ENCODE measurements around the gene RNASE11. TPM values are rescaled to one million over a fixed set of nuclear protein-coding genes. Genes with fewer than 3 reads are reported as not detected.

The RNASE11 gene
- total and polyA plus RNA-seq, 9 of the 15 experiments (the other 6 are each of a cell fraction or from before 2014, with no cell fraction given), result 0.16 to 0.29 (median 0.22) TPM; not detected in 6

- POLR2A ChIA-PET, result no interaction called here
- no peak overlapping the region for H3K4me2 ChIP-seq (ENCODE audit: insufficient read depth, low read length)
Observed at GRCh38 chr14:20553024-20553423, 34.8 kb downstream of the RNASE11 start.

GRCh38 chr14:20551606-20552005, 36.2 kb downstream of the RNASE11 start:
- TF ChIP-seq SNRNP70 (optimal IDR thresholded peaks at IDR 0.05; ENCODE audit: low read depth, low read length) (no peak), HLTF (IDR thresholded peaks at IDR 0.05) (no peak), ZNF197 (CRISPR knock-in tag; IDR thresholded peaks at IDR 0.05; ENCODE audit: low read depth) (no peak), ETV6 (IDR thresholded peaks at IDR 0.05; ENCODE audit: borderline replicate concordance in 1 of 2, low read depth in 2 of 2, low read length in 1 of 2) (no peak), ETV6 (CRISPR knock-in tag; IDR thresholded peaks at IDR 0.05; ENCODE audit: borderline replicate concordance) (no peak), SOX6 (IDR thresholded peaks at IDR 0.05) (no peak), PREB (CRISPR knock-in tag; IDR thresholded peaks at IDR 0.05) (no peak), TFAP4 (CRISPR knock-in tag; IDR thresholded peaks at IDR 0.05; ENCODE audit: borderline replicate concordance) (no peak), ATF4 (CRISPR knock-in tag; IDR thresholded peaks at IDR 0.05) (no peak), CREM (IDR thresholded peaks at IDR 0.05; ENCODE audit: low read depth) (no peak), BCOR (IDR thresholded peaks at IDR 0.05) (no peak), GABPA (tag; conservative IDR thresholded peaks at IDR 0.05; ENCODE audit: low read depth) (no peak)
- H3K27ac ChIP-seq (ENCODE audit: extremely low read depth, low read depth, low read length), result no peak overlapping the region
- no peaks in the 10 kb centered on the region for H3K9me1 ChIP-seq (ENCODE audit: control insufficient read depth, insufficient read depth, low read length)
- H3K36me3 ChIP-seq (ENCODE audit: control insufficient read depth, insufficient read depth, low read length), result no peaks in the 10 kb centered on the region
- H4K20me1 ChIP-seq (replicated peaks; ENCODE audit: control insufficient read depth, insufficient read depth, low read length), result no peaks in the 10 kb centered on the region
- H2AFZ ChIP-seq (ENCODE audit: low read depth, low read length), result no peak overlapping the region
- in situ Hi-C loops (cut with MboI) (no loop called here), intact Hi-C loops (cut with micrococcal nuclease) (no loop called here)
- FAIRE-seq (no peak), ATAC-seq (no peak), DNase-seq (ENCODE audit: extremely low read depth in 1 of 4, low spot score in 3 of 4) (no peak)
- POLR2A ChIA-PET, result interaction anchor here (1.2 kb wide), 1 partner anchor 10 kb away, joined by 3 read pairs; no protein-coding TSS in a partner anchor
- H3K79me2 ChIP-seq (ENCODE audit: control insufficient read depth, insufficient read depth, low read length), result no peaks in the 10 kb centered on the region
- no TSS peak for BruUV-seq (replicated peaks)
- no peaks in the 10 kb centered on the region for H3K9me3 ChIP-seq (replicated peaks; ENCODE audit: control insufficient read depth, insufficient read depth, low read depth, low read length)
- WGBS (ENCODE audit: insufficient coverage, low coverage, missing lambda C conversion rate), result 59% methylated on average over 3 of the region's 3 CpGs
- CTCF ChIA-PET (ENCODE audit: low intra/inter-chr PET ratio), result no interaction called here
- peaks cover 0 to 7% of the 10 kb centered on the region in 2 experiments; a peak in 3 of 5 replicates for H3K4me1 ChIP-seq (replicated peaks in 1 of 2; ENCODE audit: control insufficient read depth in 2 of 2, insufficient read depth in 2 of 2, low read length in 2 of 2)
- no peaks in the 10 kb centered on the region for H3K27me3 ChIP-seq (ENCODE audit: control insufficient read depth in 2 of 2, insufficient read depth in 2 of 2, low read length in 2 of 2)
- H3K9ac ChIP-seq (ENCODE audit: insufficient read depth in 1 of 2, low read depth in 2 of 2, low read length in 2 of 2), result no peak overlapping the region
- no peak overlapping the region for H3K4me3 ChIP-seq
- no peak overlapping the region for H3K4me2 ChIP-seq (ENCODE audit: insufficient read depth, low read length)

More at GRCh38 chr14:20553024-20553423, 34.8 kb downstream of the RNASE11 start:
- Histone ChIP-seq H3K4me1 (replicated peaks in 1 of 2; ENCODE audit: control insufficient read depth in 2 of 2, insufficient read depth in 2 of 2, low read length in 2 of 2) (peaks cover 0 to 17% of the 10 kb centered on the region in 2 experiments; a peak in 3 of 5 replicates), H3K27ac (ENCODE audit: extremely low read depth, low read depth, low read length) (no peak overlapping the region), H3K27me3 (ENCODE audit: control insufficient read depth in 2 of 2, insufficient read depth in 2 of 2, low read length in 2 of 2) (no peaks in the 10 kb centered on the region), H3K4me3 (no peak overlapping the region), H3K36me3 (ENCODE audit: control insufficient read depth, insufficient read depth, low read length) (no peaks in the 10 kb centered on the region), H3K9me1 (ENCODE audit: control insufficient read depth, insufficient read depth, low read length) (no peaks in the 10 kb centered on the region), H3K9ac (ENCODE audit: insufficient read depth in 1 of 2, low read depth in 2 of 2, low read length in 2 of 2) (no peak overlapping the region), H3K9me3 (replicated peaks; ENCODE audit: control insufficient read depth, insufficient read depth, low read depth, low read length) (no peaks in the 10 kb centered on the region), H2AFZ (ENCODE audit: low read depth, low read length) (no peak overlapping the region), H3K79me2 (ENCODE audit: control insufficient read depth, insufficient read depth, low read length) (no peaks in the 10 kb centered on the region), H4K20me1 (replicated peaks; ENCODE audit: control insufficient read depth, insufficient read depth, low read length) (no peaks in the 10 kb centered on the region)
- intact Hi-C loops (cut with micrococcal nuclease) (no loop called here), in situ Hi-C loops (cut with MboI) (no loop called here)
- CTCF ChIA-PET (ENCODE audit: low intra/inter-chr PET ratio), result no interaction called here
- FAIRE-seq (no peak), DNase-seq (ENCODE audit: extremely low read depth in 1 of 4, low spot score in 3 of 4) (no peak), ATAC-seq (no peak)
- TF ChIP-seq RBM25 (IDR thresholded peaks at IDR 0.05; ENCODE audit: low read depth, low read length, severe bottlenecking) (peak; percentile 25), ZNF146 (CRISPR knock-in tag; IDR thresholded peaks at IDR 0.05; ENCODE audit: unreplicated experiment) (peak; percentile 16), ARID2 (IDR thresholded peaks at IDR 0.05) (no peak)
- BruUV-seq (replicated peaks), result no TSS peak

All from K562 (cell line).